Kidney epithelial cell (primary cell): ENCODE measurements around the gene SUMF1. TPM values are rescaled to one million over a fixed set of nuclear protein-coding genes. Genes with fewer than 3 reads are reported as not detected.

Experiments used
- DNase-seq: peaks from one replicate; pipeline ENCODE4 v3.0.0-alpha.2; 2010; ENCODE audit warnings: low read depth
- H3K27me3 ChIP-seq: 2 replicates; pipeline ENCODE4 v1.6.0; 2011; ENCODE audit warnings: low read length; ENCODE audit not compliant: control insufficient read depth, insufficient read depth
- H3K36me3 ChIP-seq: 2 replicates; pipeline ENCODE4 v1.5.1; 2011; ENCODE audit warnings: low read length; ENCODE audit not compliant: control insufficient read depth, insufficient read depth
- H3K4me3 ChIP-seq: 2 replicates; pipeline ENCODE4 v1.5.1; 2011; ENCODE audit warnings: low read depth, mild to moderate bottlenecking, control low read depth, low read length
- CTCF ChIP-seq: IDR thresholded peaks from 2 replicates; pipeline ENCODE4 v1.5.1; 2011; ENCODE audit warnings: mild to moderate bottlenecking, moderate library complexity, low read length, control low read depth, inconsistent platforms; ENCODE audit not compliant: insufficient read depth, poor library complexity, severe bottlenecking
- total RNA-seq: library from RNA; depleted of rRNA; stranded (reverse); fragments of >200 nt; gene quantifications from 2 replicates; pipeline ENCODE4 v1.2.3, GENCODE V29; 2015

The SUMF1 gene
- total RNA-seq, 1 donor from 2014 or later: 48.0 TPM

GRCh38 chr3:4506559-4507023, 39.5 kb upstream of the SUMF1 start:
- H3K27me3 ChIP-seq: no peaks in the 10 kb centered on the region
- DNase-seq: no peak

DNA sequence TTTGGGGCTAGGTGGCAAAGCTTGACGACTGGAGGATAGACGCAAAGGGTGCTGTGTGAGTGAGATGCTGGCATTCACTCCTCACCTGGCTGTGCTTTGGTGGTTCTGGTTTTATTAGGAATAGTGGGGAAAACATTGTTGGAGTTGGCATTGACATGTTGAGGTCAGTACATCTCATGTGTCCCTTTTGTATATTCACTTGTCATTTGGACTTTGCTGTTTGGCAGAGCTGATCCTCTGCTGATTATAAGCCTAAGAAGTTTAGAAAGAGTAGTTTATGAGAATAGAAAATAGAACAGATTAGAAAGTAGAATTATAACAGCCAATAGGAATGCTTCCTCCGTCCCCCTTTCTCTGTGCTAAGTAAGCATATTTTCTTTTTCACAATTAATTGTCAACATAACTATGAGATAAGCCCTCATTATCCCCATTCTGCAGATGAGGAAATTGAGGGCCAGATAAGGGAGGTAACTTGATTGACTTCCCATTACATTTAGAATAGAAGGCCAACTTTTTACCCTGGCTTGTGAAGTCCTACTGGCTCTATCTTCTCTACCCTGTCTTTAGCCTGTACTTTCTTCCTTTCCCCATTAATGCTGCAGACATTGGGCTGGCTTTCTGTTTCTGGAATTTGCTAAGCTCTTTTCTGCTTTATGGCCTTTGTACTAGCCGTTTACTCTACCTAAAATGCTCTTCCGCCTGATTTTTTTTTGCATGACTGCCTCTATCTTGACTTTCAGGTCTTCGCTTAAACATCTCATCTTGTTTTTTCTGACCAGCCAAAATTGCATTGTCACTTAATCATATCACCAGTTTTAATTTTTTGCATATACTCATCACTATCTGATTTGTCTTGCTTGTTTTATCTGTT, 38.9 kb upstream of the SUMF1 start:
- no peak for DNase-seq
- no peak overlapping the region for H3K4me3 ChIP-seq

More at GRCh38 chr3:4506559-4507023, 39.5 kb upstream of the SUMF1 start:
- no peak overlapping the region for H3K4me3 ChIP-seq
- TF ChIP-seq CTCF: no peak
- no peaks in the 10 kb centered on the region for H3K36me3 ChIP-seq

DNA sequence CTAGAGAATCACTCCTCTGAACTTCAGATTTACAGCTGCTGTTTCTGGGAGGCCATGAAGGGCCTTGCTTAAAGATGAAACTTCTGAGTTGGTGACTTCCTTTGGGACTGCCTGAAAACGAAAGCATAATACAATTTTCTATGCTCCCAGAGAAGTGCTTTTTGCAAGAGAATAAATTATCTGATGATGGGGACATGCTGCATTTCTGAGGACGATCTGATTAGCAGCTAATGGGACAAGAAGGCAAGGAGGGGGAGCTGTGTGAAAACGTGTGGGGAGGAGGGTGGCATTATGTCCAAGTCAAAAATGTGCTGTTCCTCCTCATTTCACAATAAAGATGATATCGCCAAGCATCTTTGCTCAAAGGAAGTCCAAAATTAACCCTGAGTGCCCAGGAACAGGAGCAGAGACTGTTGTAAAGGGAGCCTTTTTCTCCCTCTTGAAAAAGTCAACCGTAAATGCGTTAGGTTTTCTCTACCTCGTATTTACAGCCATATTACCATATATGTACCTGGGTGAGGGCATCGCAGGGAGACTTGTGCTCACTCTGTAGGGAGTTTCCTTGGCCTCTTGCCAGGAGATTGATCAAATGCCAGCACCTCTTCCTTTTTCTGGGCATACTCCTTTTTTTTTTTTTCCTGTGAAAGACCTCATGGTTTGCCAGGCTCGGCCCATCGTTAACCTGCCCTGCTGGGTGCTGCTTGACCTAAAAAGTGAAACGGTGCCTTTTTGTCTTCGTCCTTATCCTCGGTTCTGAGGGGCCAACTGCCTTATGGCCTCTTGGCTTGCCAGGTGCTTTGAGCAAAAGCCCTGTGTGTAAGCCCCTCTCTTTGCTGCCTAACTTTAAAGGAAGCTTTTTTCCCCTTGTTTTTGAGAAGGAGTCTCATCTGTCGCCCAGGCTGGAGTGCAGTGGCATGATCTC, 37.5 kb upstream of the SUMF1 start:
- no peaks in the 10 kb centered on the region for H3K27me3 ChIP-seq
- DNase-seq: no peak
- no peak overlapping the region for H3K4me3 ChIP-seq
- H3K36me3 ChIP-seq: no peaks in the 10 kb centered on the region
- no peak for TF ChIP-seq CTCF

More for the DNA sequence above, 38.9 kb upstream of the SUMF1 start:
- H3K27me3 ChIP-seq: no peaks in the 10 kb centered on the region
- H3K36me3 ChIP-seq: no peaks in the 10 kb centered on the region
- TF ChIP-seq CTCF: no peak

GRCh38 chr3:4503050-4503449, 36.0 kb upstream of the SUMF1 start:
- Histone ChIP-seq H3K36me3 (no peaks in the 10 kb centered on the region), H3K4me3 (no peak overlapping the region)
- no peak for DNase-seq

GRCh38 chr3:4501927-4502326, 34.9 kb upstream of the SUMF1 start:
- Histone ChIP-seq H3K36me3 (no peaks in the 10 kb centered on the region), H3K27me3 (no peaks in the 10 kb centered on the region), H3K4me3 (no peak overlapping the region)
- no peak for DNase-seq
- no peak for TF ChIP-seq CTCF

More at GRCh38 chr3:4503050-4503449, 36.0 kb upstream of the SUMF1 start:
- no peak for TF ChIP-seq CTCF
- H3K27me3 ChIP-seq: no peaks in the 10 kb centered on the region
